ENCODE results near the gene TMPRSS3. TPM values are rescaled to one million over a fixed set of nuclear protein-coding genes. Genes with fewer than 3 reads are reported as not detected.

Gene TMPRSS3
- total and polyA plus RNA-seq, 10 donors, result 0.22 to 6.0 (median 0.70) TPM; not detected in 1

DNA sequence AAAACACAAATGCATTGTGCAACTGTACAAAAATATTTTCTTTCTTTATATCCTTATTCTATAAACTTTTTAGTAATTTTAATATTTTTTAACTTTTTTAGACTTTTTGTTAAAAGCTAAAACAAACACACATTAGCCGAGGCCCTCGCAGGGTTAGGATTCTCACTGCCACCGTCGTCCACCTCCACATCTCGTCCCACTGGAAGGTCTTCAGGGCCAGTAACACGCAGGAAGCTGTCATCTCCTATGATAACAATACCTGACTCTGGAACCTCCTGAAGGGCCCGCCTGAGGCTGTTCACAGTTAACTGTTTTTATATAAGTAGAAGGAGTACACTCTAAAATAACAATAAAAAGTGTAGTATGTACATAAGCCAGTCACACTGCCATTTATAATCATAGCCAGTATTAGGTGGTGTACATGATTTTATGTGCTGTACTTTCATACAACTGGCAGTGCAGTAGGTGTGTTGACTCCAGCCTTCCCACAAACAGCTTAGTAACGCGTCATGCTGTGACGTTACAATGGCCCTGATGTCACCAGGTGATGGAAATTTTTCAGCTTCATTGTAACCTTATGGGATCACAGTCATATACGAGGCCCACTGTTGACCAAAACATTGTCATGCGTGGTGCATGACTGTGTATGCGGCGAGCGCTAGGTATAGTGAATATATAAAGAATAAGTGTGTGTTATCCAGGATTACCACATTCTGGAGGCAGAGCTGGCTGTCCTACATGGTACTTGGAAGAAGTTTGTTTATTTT, 53.9 kb downstream of the TMPRSS3 start:
- Histone ChIP-seq H3K4me1 (peaks cover 0 to 14% (median 9%) of the 10 kb centered on the region in 6 donors), H3K27ac (no peak overlapping the region), H3K36me3 (no peaks in the 10 kb centered on the region), H3K27me3 (replicated peaks in 1 of 7) (peaks cover 0 to 16% (median 0%) of the 10 kb centered on the region in 7 donors), H3K9me3 (no peaks in the 10 kb centered on the region), H3K4me3 (no peak overlapping the region)
- intact Hi-C loops (cut with DNase I; ENCODE audit: low total_unique reads), result no loop called here
- WGBS, 5 donors, result 92 to 96% (median 93%) methylated on average over 15 of the region's 15 CpGs
- no peak for TF ChIP-seq POLR2A (IDR thresholded peaks at IDR 0.05)
- no peak for TF ChIP-seq POLR2AphosphoS5 (IDR thresholded peaks at IDR 0.05)
- TF ChIP-seq, protein P1, sequence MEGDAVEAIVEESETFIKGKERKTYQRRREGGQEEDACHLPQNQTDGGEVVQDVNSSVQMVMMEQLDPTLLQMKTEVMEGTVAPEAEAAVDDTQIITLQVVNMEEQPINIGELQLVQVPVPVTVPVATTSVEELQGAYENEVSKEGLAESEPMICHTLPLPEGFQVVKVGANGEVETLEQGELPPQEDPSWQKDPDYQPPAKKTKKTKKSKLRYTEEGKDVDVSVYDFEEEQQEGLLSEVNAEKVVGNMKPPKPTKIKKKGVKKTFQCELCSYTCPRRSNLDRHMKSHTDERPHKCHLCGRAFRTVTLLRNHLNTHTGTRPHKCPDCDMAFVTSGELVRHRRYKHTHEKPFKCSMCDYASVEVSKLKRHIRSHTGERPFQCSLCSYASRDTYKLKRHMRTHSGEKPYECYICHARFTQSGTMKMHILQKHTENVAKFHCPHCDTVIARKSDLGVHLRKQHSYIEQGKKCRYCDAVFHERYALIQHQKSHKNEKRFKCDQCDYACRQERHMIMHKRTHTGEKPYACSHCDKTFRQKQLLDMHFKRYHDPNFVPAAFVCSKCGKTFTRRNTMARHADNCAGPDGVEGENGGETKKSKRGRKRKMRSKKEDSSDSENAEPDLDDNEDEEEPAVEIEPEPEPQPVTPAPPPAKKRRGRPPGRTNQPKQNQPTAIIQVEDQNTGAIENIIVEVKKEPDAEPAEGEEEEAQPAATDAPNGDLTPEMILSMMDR (IDR thresholded peaks at IDR 0.05 in 8 of 11, conservative IDR thresholded peaks at IDR 0.05 in 3 of 11), result no peak
- peak; percentile 14 for DNase-seq

DNA sequence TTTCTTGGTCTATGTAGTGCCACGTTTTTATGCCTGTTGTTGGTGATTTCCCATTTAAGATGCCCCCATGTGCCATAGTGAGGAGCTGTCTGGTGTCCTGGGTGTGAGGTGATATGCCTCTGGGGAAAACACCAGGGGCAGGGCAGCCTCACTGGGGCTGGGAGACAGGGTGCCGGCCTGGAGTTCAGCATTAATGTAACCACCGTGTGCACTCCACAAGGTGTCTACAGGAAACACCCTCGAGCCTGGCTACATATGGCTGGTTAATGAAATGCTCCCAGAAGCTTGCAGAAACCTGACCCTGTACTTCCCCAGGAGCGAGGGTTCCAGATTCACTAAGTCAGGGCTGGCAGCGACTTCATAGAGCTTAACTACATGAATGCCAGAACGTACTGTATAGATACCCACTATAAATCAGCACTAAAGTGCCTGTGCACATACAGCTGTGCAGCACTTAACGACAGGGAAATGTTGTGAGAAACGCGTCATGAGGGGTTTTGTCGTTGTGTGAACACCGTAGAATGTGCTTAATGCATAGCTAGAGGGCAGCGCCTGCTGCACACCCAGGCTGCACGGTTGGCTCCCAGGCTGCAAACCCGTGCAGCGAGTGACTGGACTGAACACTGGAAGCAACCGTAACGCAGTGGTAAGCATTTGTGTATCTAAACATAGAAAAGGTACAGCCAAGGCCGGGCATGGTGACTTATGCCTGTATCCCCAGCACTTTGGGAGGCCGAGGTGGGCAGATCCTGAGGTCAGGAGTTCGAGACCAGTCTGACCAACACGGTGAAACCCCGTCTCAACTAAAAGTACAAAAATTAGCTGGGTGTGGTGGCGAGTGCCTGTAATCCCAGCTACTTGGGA, 55.4 kb downstream of the TMPRSS3 start:
- intact Hi-C loops (cut with DNase I; ENCODE audit: low total_unique reads), result no loop called here
- Histone ChIP-seq H3K36me3 (no peaks in the 10 kb centered on the region), H3K4me3 (no peak overlapping the region), H3K9me3 (no peaks in the 10 kb centered on the region), H3K27ac (no peak overlapping the region), H3K27me3 (replicated peaks in 1 of 7) (peaks cover 0 to 6% (median 0%) of the 10 kb centered on the region in 7 donors), H3K4me1 (peaks cover 0 to 14% (median 9%) of the 10 kb centered on the region in 6 donors)
- WGBS, 5 donors, result 83 to 90% (median 88%) methylated on average over 24 of the region's 24 CpGs
- TF ChIP-seq, protein P1 (IDR thresholded peaks at IDR 0.05 in 8 of 11, conservative IDR thresholded peaks at IDR 0.05 in 3 of 11), result no peak
- no peak for TF ChIP-seq POLR2AphosphoS5 (IDR thresholded peaks at IDR 0.05)
- TF ChIP-seq POLR2A (IDR thresholded peaks at IDR 0.05), result no peak
- peak; percentile 34 for DNase-seq

DNA sequence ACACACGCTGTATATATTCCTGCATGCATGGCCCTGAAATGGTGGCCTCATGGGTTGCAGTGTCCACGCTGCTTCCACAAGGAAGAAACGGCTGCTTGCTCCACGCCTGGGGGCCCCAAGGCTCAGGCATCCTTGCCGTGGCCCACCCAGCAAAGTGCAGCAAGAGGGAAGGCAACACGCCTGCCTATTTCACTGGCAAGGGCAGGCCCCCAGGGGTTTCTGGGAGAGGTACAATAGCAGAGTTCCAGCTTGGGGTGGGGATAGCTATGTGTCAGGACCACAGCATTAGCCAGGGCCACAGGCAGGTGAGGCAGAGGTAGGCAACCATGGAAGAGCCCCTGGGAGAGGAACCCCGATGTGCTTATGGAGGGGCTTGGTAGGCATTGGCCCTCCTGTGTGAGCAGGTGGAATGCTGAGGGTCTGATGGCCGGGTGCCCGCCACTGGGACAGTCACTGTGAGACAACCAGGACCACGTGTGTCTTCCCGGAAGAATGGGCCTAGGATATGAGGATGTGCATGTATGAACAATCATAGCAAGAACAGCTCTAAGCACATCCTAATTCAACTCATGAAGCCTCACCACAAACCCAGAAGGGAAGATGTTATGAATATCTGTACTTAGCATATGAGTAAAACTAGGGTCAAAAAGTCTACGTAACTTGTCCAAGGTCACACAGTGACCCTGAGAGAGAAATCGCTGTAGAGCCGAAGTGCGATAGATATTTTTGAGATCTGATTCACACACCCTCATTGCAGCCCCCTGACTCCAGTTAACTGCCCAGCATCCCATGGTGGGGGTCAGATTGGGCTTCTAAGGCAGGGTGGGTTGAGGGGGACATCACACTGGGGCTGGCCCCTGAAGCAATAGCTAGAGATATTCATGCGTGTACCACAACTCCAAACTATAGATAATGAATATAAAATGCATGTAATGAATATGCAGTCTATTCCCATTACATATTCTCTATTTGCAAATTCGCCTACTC, 56.8 kb downstream of the TMPRSS3 start:
- peaks cover 0 to 14% (median 9%) of the 10 kb centered on the region in 6 donors for H3K4me1 ChIP-seq
- peak; percentile 12 for DNase-seq
- H3K27ac ChIP-seq, result no peak overlapping the region
- intact Hi-C loops (cut with DNase I; ENCODE audit: low total_unique reads), result no loop called here
- H3K4me3 ChIP-seq, result no peak overlapping the region
- H3K9me3 ChIP-seq, result no peaks in the 10 kb centered on the region
- TF ChIP-seq POLR2AphosphoS5 (IDR thresholded peaks at IDR 0.05) (no peak), POLR2A (IDR thresholded peaks at IDR 0.05) (no peak)
- TF ChIP-seq, protein P1 (IDR thresholded peaks at IDR 0.05 in 8 of 11, conservative IDR thresholded peaks at IDR 0.05 in 3 of 11), result no peak
- no peaks in the 10 kb centered on the region for H3K36me3 ChIP-seq
- peaks cover 0 to 18% (median 0%) of the 10 kb centered on the region in 7 donors for H3K27me3 ChIP-seq (replicated peaks in 1 of 7)
- WGBS, 5 donors, result 81 to 92% (median 85%) methylated on average over 14 to 17 of the region's 17 CpGs

Measured in spleen (tissue), 11 donors.